ENCODE measurements around the gene CDH4.

DNA sequence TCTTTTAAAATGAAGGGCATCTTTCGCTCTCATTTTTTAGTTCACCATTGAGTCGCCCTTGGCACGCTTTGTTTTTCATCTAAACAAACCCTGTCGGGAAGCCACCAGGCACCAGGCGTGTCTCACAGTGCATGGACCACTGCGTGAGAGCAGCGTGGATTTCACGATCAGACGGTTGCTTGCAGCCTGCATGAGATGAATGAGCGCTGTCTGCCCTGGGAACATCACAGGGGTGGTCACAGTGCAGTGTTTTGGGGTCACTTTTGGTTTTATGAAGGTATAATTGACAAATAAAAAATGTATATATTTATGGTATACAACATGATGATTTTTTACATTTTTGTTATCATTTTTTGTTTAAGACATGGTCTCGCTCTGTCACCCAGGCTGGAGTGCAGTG is 61.3 kb downstream of the CDH4 start:
- TF ChIP-seq POLR2A (IDR thresholded peaks at IDR 0.05; ENCODE audit: low read depth, low read length) (no peak), EZH2 (IDR thresholded peaks at IDR 0.05; ENCODE audit: borderline replicate concordance, low read depth, low read length, severe bottlenecking) (no peak), FOS (IDR thresholded peaks at IDR 0.05; ENCODE audit: borderline replicate concordance, insufficient read depth, low read length) (no peak), POLR2AphosphoS5 (IDR thresholded peaks at IDR 0.05; ENCODE audit: insufficient read depth, low read depth, low read length) (no peak), MYC (IDR thresholded peaks at IDR 0.05; ENCODE audit: low read depth, low read length) (no peak), GATA2 (IDR thresholded peaks at IDR 0.05; ENCODE audit: insufficient read depth, insufficient read length, low read depth, low read length) (no peak), JUN (IDR thresholded peaks at IDR 0.05; ENCODE audit: borderline replicate concordance, insufficient read depth, insufficient read length, low read depth) (no peak)
- TF ChIP-seq, protein P1, sequence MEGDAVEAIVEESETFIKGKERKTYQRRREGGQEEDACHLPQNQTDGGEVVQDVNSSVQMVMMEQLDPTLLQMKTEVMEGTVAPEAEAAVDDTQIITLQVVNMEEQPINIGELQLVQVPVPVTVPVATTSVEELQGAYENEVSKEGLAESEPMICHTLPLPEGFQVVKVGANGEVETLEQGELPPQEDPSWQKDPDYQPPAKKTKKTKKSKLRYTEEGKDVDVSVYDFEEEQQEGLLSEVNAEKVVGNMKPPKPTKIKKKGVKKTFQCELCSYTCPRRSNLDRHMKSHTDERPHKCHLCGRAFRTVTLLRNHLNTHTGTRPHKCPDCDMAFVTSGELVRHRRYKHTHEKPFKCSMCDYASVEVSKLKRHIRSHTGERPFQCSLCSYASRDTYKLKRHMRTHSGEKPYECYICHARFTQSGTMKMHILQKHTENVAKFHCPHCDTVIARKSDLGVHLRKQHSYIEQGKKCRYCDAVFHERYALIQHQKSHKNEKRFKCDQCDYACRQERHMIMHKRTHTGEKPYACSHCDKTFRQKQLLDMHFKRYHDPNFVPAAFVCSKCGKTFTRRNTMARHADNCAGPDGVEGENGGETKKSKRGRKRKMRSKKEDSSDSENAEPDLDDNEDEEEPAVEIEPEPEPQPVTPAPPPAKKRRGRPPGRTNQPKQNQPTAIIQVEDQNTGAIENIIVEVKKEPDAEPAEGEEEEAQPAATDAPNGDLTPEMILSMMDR (IDR thresholded peaks at IDR 0.05; ENCODE audit: extremely low read depth in 1 of 2, insufficient read depth in 1 of 2, low read depth in 1 of 2, low read length in 2 of 2), result no peak
- TF ChIP-seq, protein P2, sequence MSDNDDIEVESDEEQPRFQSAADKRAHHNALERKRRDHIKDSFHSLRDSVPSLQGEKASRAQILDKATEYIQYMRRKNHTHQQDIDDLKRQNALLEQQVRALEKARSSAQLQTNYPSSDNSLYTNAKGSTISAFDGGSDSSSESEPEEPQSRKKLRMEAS (IDR thresholded peaks at IDR 0.05; ENCODE audit: insufficient read depth, insufficient read length), result no peak

Measured in endothelial cell of umbilical vein (primary cell).